ENCODE measurements around the gene TDRD12.

Gene TDRD12

DNA sequence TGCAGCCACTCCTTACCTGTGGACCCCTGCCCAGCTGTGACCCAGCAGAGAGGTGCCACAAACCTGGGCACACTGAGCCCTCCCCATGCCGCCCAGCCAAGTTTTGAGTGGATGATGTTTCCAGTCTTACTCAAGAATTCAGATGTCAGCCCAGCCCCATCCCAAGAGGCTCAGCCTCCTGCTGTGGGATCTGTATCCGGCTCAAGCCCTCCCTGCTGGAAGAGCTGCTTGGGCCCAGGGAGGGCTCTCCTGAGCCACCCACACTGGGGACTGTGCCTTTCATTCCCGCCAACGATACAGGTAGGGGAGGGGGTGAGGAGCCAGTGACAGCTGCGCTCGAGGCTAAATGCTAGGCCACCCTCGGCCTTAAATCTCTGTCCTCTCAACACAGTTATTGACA is 155.9 kb downstream of the TDRD12 start:
- in situ Hi-C loops (cut with HindIII; ENCODE audit: low pct_unique_long_range_greater_than_20kb, low sequenced_read_pairs), result no loop called here
- no peak for DNase-seq (ENCODE audit: low read depth in 1 of 2, low spot score in 1 of 2)
- TF ChIP-seq JUND (IDR thresholded peaks at IDR 0.05; ENCODE audit: low read depth), result no peak

DNA sequence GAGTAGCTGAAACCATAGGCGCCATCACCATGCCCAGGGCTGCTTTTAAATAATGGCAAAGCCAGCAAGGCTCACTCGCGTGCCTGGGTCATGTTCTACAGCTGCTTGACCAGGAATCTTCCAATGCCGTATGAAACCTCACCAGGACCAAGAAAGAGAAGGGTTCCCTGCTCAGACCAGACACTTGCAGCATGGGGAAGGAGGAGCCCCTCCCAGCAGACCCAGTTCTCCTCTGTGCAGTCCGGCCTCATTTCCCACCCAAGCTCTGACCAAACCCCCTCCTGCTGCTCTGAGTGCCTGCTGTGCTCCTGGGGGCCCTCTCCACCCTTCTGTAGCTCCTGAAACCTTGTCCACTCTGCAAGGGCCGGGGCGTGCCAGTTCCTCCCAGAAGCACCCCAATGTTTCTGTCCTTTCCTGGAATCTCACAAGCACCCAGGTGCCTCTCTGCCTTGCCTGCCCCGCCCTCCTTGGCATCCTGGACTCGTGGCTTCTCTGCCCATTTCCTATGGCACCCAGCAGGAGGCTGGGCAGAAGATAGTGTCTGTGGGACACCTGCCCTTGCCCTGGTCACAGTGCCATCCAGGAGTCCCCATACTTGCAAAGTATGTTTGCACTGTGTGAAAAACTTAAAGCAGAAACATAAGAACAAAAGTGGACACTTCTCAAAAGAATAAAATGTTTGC is 156.8 kb downstream of the TDRD12 start:
- in situ Hi-C loops (cut with HindIII; ENCODE audit: low pct_unique_long_range_greater_than_20kb, low sequenced_read_pairs), result no loop called here
- no peak for DNase-seq (ENCODE audit: low read depth in 1 of 2, low spot score in 1 of 2)

DNA sequence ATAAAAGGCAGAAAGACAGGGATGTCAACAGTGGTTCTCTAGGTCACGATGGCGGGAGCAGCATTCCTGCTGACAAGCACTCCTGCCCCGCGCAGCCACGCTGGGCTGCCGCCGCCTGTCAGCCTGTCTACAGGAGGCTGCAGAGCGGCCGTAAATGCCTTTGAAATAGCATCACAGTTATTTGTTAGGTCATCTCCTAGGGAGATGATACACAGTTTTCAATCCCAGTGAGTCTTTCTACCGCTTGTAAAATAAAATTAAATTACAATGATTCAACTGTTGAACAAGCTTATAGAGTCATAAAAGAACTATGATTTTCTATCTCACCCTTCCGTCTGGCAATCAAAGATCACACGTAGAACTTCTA is 157.3 kb downstream of the TDRD12 start:
- in situ Hi-C loops (cut with HindIII; ENCODE audit: low pct_unique_long_range_greater_than_20kb, low sequenced_read_pairs), result no loop called here
- DNase-seq (ENCODE audit: low read depth in 1 of 2, low spot score in 1 of 2), result no peak
- TF ChIP-seq JUND (IDR thresholded peaks at IDR 0.05; ENCODE audit: low read depth), result no peak

More for the DNA sequence above, 156.8 kb downstream of the TDRD12 start:
- TF ChIP-seq JUND (IDR thresholded peaks at IDR 0.05; ENCODE audit: low read depth), result no peak

All from T47D (cell line).